CD4-positive, alpha-beta T cell treated with Interleukin-21 for 1 hour (primary cell): ENCODE results near the gene ARL4A.
"Not testable (repeated sequence)": the region's sequence is repeated elsewhere in the genome, so short reads cannot be mapped to it uniquely, and the experiment has no call there.

Experiments used
- DNase-seq: peaks from one replicate; pipeline ENCODE4 v3.0.0-alpha.2; 2020

The ARL4A gene

GRCh38 chr7:12670000-12670729 is 17.3 kb upstream of the ARL4A start:
- DNase-seq, result no peak

- no peak for DNase-seq
These were observed 16.5 kb upstream of the ARL4A start for GRCh38 chr7:12670743-12671520.

GRCh38 chr7:12673436-12673835 is 14.0 kb upstream of the ARL4A start:
- DNase-seq, result not testable (repeated sequence)

- no peak for DNase-seq
These were observed 13.4 kb upstream of the ARL4A start for GRCh38 chr7:12674053-12674452.

- peak; percentile 77 for DNase-seq
These were observed 12.6 kb upstream of the ARL4A start for GRCh38 chr7:12674861-12675260.

- no peak for DNase-seq
These were observed 3.5 kb upstream of the ARL4A start for GRCh38 chr7:12683678-12684585.

- no peak for DNase-seq
These were observed 2.7 kb upstream of the ARL4A start for GRCh38 chr7:12684733-12685132.

GRCh38 chr7:12685550-12685949 is 1.9 kb upstream of the ARL4A start:
- DNase-seq, result peak; percentile 61

GRCh38 chr7:12686234-12686890 is 1.1 kb upstream of the ARL4A start:
- DNase-seq, result peak; percentile 98

GRCh38 chr7:12687718-12688171 is 312 bp downstream of the ARL4A start:
- DNase-seq, result no peak

- DNase-seq, result not testable (repeated sequence)
These were observed 1.2 kb downstream of the ARL4A start for GRCh38 chr7:12688485-12689170.

GRCh38 chr7:12689451-12689850 is 2.0 kb downstream of the ARL4A start:
- DNase-seq, result no peak

GRCh38 chr7:12690041-12690878 is 2.8 kb downstream of the ARL4A start:
- DNase-seq, result no peak

- not testable (repeated sequence) for DNase-seq
These were observed 4.0 kb downstream of the ARL4A start for GRCh38 chr7:12691388-12691787.

- DNase-seq, result no peak
These were observed 4.6 kb downstream of the ARL4A start for GRCh38 chr7:12692035-12692434.

GRCh38 chr7:12692479-12693259 is 5.2 kb downstream of the ARL4A start:
- DNase-seq, result peak; percentile 28

GRCh38 chr7:12694817-12695216 is 7.4 kb downstream of the ARL4A start:
- no peak for DNase-seq

- no peak for DNase-seq
These were observed 8.5 kb downstream of the ARL4A start for GRCh38 chr7:12695965-12696364.

GRCh38 chr7:12699299-12699698 is 11.9 kb downstream of the ARL4A start:
- DNase-seq, result no peak

- DNase-seq, result no peak
These were observed 14.0 kb downstream of the ARL4A start for GRCh38 chr7:12701433-12701832.
